ENCODE results near the gene NAXE.

- TF ChIP-seq POLR2AphosphoS5 (IDR thresholded peaks at IDR 0.05; ENCODE audit: borderline replicate concordance, low read depth, low read length): no peak
- TF ChIP-seq EZH2 (IDR thresholded peaks at IDR 0.05): no peak
- no peak for TF ChIP-seq FOXP2 (optimal IDR thresholded peaks at IDR 0.05; ENCODE audit: control extremely low read depth, extremely low read length, insufficient read depth)
These were observed 31.7 kb upstream of the NAXE start for GRCh38 chr1:156559797-156560385.

Measured in SK-N-MC (cell line).